WTC11 (cell line): Measurements from ENCODE around the gene NARS2. TPM values are rescaled to one million over a fixed set of nuclear protein-coding genes. Genes with fewer than 3 reads are reported as not detected.

Source experiments
- ATAC-seq: fragments of 200-7000 bp; cut with Tn5 transposase; 2 replicates; pipeline ENCODE4 v1.10.0; 2021; ENCODE audit warnings: mild to moderate bottlenecking, moderate library complexity
- CTCF ChIA-PET: fragments of 300-600 bp; sonication (Branson Sonifier 250); formaldehyde crosslinking; loops from one replicate; lab custom pipeline; 2021; ENCODE audit warnings: antibody characterized with exemption; lab: Charles Lee
- POLR2A ChIA-PET: fragments of 350-600 bp; sonication (Branson Sonifier 250); formaldehyde crosslinking; loops from one replicate; lab custom pipeline; 2021; ENCODE audit warnings: antibody characterized with exemption; lab: Charles Lee
- DNase-seq: peaks from one replicate; pipeline ENCODE4 v3.0.0; 2021; ENCODE audit warnings: low spot score
- H3K27ac Mint-ChIP-seq: 2 replicates; pipeline ENCODE4 v1.8.0; 2021; ENCODE audit warnings: mixed read lengths
- H3K27me3 Mint-ChIP-seq: 2 replicates; pipeline ENCODE4 v1.8.0; 2021; ENCODE audit warnings: low read depth, mild to moderate bottlenecking, moderate library complexity, mixed read lengths
- H3K36me3 Mint-ChIP-seq: 2 replicates; pipeline ENCODE4 v1.8.0; 2021; ENCODE audit warnings: mixed read lengths
- H3K4me1 Mint-ChIP-seq: 2 replicates; pipeline ENCODE4 v1.8.0; 2022; ENCODE audit warnings: mixed read lengths
- H3K4me3 Mint-ChIP-seq: 2 replicates; pipeline ENCODE4 v1.8.0; 2021; ENCODE audit warnings: mild to moderate bottlenecking, moderate library complexity, mixed read lengths
- H3K9me3 Mint-ChIP-seq: 2 replicates; pipeline ENCODE4 v1.8.0; 2021; ENCODE audit warnings: mixed read lengths
- CBFB ChIP-seq: sonication (generic); formaldehyde crosslinking; IDR thresholded peaks from 2 replicates; pipeline ENCODE4 v1.8.1; 2022; ENCODE audit warnings: mild to moderate bottlenecking, low read depth, missing genetic modification reagents
- EMX1 ChIP-seq: fragments of 250-450 bp; sonication (Bioruptor Pico); IDR thresholded peaks from 2 replicates; pipeline ENCODE4 v1.8.0; 2021; ENCODE audit warnings: mild to moderate bottlenecking
- ESRRA ChIP-seq: sonication (generic); formaldehyde crosslinking; IDR thresholded peaks from 2 replicates; pipeline ENCODE4 v1.8.1; 2022; ENCODE audit warnings: mild to moderate bottlenecking, missing genetic modification reagents, borderline replicate concordance
- GTF2I ChIP-seq: fragments of 250-450 bp; sonication (Bioruptor Pico); conservative IDR thresholded peaks from 2 replicates; pipeline ENCODE4 v1.4.0; 2021; ENCODE audit warnings: mild to moderate bottlenecking
- JAZF1 ChIP-seq: fragments of 250-450 bp; sonication (Bioruptor Pico); IDR thresholded peaks from 2 replicates; pipeline ENCODE4 v1.9.0; 2021; ENCODE audit warnings: moderate library complexity, mild to moderate bottlenecking, inconsistent platforms
- NFATC4 ChIP-seq: fragments of 250-450 bp; sonication (Bioruptor Pico); IDR thresholded peaks from 2 replicates; pipeline ENCODE4 v1.9.0; 2021; ENCODE audit warnings: mild to moderate bottlenecking
- NFE2L1 ChIP-seq: sonication (generic); formaldehyde crosslinking; IDR thresholded peaks from 2 replicates; pipeline ENCODE4 v1.8.1; 2023; ENCODE audit warnings: missing genetic modification reagents
- RORB ChIP-seq: fragments of 250-450 bp; sonication (Bioruptor Pico); IDR thresholded peaks from 2 replicates; pipeline ENCODE4 v1.9.0; 2021; ENCODE audit warnings: mild to moderate bottlenecking
- SP1 ChIP-seq: sonication (generic); formaldehyde crosslinking; conservative IDR thresholded peaks from 2 replicates; pipeline ENCODE4 v1.8.1; 2022; ENCODE audit warnings: missing genetic modification reagents
- ZNF219 ChIP-seq: sonication (generic); formaldehyde crosslinking; IDR thresholded peaks from 2 replicates; pipeline ENCODE4 v1.8.0; 2023; ENCODE audit warnings: missing genetic modification reagents, mild to moderate bottlenecking, borderline replicate concordance
- ZNF232 ChIP-seq: sonication (generic); formaldehyde crosslinking; IDR thresholded peaks from 2 replicates; pipeline ENCODE4 v1.8.0; 2022; ENCODE audit warnings: mild to moderate bottlenecking, missing genetic modification reagents
- ZNF263 ChIP-seq: sonication (generic); formaldehyde crosslinking; IDR thresholded peaks from 2 replicates; pipeline ENCODE4 v1.8.1; 2022; ENCODE audit warnings: low read depth, mild to moderate bottlenecking, moderate library complexity, missing genetic modification reagents
- ZNF317 ChIP-seq: sonication (generic); formaldehyde crosslinking; IDR thresholded peaks from 2 replicates; pipeline ENCODE4 v1.8.1; 2023; ENCODE audit warnings: low read depth, mild to moderate bottlenecking, moderate library complexity, missing genetic modification reagents, borderline replicate concordance
- ZNF396 ChIP-seq: fragments of 250-450 bp; sonication (Bioruptor Pico); IDR thresholded peaks from 2 replicates; pipeline ENCODE4 v1.8.0; 2021; ENCODE audit warnings: mild to moderate bottlenecking, moderate library complexity, borderline replicate concordance
- total RNA-seq: library from RNA; stranded (reverse); gene quantifications from 3 replicates; pipeline ENCODE4 v1.2.3, GENCODE V29; 2021
- TF ChIP-seq, protein P1 (sequence below): sonication (generic); formaldehyde crosslinking; IDR thresholded peaks from 2 replicates; pipeline ENCODE4 v1.8.1; 2023; ENCODE audit warnings: mild to moderate bottlenecking, missing genetic modification reagents
- TF ChIP-seq, protein P2 (sequence below): sonication (generic); formaldehyde crosslinking; IDR thresholded peaks from 2 replicates; pipeline ENCODE4 v1.8.0; 2023; ENCODE audit warnings: mild to moderate bottlenecking, missing genetic modification reagents
- TF ChIP-seq, protein P3 (sequence below): sonication (generic); formaldehyde crosslinking; IDR thresholded peaks from 2 replicates; pipeline ENCODE4 v1.8.0; 2023; ENCODE audit warnings: missing genetic modification reagents, mild to moderate bottlenecking, borderline replicate concordance
- TF ChIP-seq, protein P4 (sequence below): sonication (generic); formaldehyde crosslinking; IDR thresholded peaks from 2 replicates; pipeline ENCODE4 v1.8.1; 2023; ENCODE audit warnings: mild to moderate bottlenecking, moderate library complexity, missing genetic modification reagents
- TF ChIP-seq, protein P5 (sequence below): sonication (generic); formaldehyde crosslinking; IDR thresholded peaks from 2 replicates; pipeline ENCODE4 v1.8.1; 2023; ENCODE audit warnings: mild to moderate bottlenecking, missing genetic modification reagents

Gene NARS2
- total RNA-seq, 1 experiment from 2014 or later = 36.4 TPM

DNA sequence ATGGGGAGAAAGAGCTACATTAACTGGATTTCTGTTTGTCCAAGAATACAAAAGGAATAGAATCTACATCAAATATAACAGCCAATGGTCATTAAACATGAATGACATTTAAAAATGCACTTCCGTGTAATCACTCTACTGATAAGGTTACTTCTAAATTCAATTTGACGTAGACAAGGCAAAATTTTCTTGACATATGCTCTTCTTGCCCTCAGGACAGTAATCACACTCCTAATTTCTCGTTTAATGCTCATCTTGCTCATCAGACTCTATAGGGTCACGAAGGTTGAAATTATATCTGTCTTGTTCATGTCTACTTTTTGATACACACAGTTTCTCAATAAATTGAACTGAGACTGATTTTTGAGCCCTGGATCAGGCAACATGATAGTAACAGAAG is 58.4 kb downstream of the NARS2 start:
- TF ChIP-seq SP1 (CRISPR knock-in tag) (no peak), ESRRA (CRISPR knock-in tag) (no peak), ZNF396 (CRISPR knock-in tag) (no peak), JAZF1 (no peak), NFATC4 (no peak), ZNF219 (CRISPR knock-in tag) (no peak), GTF2I (CRISPR knock-in tag) (no peak), CBFB (CRISPR knock-in tag) (no peak), EMX1 (no peak), ZNF232 (no peak), RORB (CRISPR knock-in tag) (no peak), NFE2L1 (CRISPR knock-in tag) (no peak), ZNF263 (CRISPR knock-in tag) (no peak), ZNF317 (CRISPR knock-in tag) (no peak)
- TF ChIP-seq, protein P1, sequence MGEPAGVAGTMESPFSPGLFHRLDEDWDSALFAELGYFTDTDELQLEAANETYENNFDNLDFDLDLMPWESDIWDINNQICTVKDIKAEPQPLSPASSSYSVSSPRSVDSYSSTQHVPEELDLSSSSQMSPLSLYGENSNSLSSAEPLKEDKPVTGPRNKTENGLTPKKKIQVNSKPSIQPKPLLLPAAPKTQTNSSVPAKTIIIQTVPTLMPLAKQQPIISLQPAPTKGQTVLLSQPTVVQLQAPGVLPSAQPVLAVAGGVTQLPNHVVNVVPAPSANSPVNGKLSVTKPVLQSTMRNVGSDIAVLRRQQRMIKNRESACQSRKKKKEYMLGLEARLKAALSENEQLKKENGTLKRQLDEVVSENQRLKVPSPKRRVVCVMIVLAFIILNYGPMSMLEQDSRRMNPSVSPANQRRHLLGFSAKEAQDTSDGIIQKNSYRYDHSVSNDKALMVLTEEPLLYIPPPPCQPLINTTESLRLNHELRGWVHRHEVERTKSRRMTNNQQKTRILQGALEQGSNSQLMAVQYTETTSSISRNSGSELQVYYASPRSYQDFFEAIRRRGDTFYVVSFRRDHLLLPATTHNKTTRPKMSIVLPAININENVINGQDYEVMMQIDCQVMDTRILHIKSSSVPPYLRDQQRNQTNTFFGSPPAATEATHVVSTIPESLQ = no peak
- TF ChIP-seq, protein P2, sequence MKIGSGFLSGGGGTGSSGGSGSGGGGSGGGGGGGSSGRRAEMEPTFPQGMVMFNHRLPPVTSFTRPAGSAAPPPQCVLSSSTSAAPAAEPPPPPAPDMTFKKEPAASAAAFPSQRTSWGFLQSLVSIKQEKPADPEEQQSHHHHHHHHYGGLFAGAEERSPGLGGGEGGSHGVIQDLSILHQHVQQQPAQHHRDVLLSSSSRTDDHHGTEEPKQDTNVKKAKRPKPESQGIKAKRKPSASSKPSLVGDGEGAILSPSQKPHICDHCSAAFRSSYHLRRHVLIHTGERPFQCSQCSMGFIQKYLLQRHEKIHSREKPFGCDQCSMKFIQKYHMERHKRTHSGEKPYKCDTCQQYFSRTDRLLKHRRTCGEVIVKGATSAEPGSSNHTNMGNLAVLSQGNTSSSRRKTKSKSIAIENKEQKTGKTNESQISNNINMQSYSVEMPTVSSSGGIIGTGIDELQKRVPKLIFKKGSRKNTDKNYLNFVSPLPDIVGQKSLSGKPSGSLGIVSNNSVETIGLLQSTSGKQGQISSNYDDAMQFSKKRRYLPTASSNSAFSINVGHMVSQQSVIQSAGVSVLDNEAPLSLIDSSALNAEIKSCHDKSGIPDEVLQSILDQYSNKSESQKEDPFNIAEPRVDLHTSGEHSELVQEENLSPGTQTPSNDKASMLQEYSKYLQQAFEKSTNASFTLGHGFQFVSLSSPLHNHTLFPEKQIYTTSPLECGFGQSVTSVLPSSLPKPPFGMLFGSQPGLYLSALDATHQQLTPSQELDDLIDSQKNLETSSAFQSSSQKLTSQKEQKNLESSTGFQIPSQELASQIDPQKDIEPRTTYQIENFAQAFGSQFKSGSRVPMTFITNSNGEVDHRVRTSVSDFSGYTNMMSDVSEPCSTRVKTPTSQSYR (CRISPR knock-in tag) = no peak
- TF ChIP-seq, protein P3, sequence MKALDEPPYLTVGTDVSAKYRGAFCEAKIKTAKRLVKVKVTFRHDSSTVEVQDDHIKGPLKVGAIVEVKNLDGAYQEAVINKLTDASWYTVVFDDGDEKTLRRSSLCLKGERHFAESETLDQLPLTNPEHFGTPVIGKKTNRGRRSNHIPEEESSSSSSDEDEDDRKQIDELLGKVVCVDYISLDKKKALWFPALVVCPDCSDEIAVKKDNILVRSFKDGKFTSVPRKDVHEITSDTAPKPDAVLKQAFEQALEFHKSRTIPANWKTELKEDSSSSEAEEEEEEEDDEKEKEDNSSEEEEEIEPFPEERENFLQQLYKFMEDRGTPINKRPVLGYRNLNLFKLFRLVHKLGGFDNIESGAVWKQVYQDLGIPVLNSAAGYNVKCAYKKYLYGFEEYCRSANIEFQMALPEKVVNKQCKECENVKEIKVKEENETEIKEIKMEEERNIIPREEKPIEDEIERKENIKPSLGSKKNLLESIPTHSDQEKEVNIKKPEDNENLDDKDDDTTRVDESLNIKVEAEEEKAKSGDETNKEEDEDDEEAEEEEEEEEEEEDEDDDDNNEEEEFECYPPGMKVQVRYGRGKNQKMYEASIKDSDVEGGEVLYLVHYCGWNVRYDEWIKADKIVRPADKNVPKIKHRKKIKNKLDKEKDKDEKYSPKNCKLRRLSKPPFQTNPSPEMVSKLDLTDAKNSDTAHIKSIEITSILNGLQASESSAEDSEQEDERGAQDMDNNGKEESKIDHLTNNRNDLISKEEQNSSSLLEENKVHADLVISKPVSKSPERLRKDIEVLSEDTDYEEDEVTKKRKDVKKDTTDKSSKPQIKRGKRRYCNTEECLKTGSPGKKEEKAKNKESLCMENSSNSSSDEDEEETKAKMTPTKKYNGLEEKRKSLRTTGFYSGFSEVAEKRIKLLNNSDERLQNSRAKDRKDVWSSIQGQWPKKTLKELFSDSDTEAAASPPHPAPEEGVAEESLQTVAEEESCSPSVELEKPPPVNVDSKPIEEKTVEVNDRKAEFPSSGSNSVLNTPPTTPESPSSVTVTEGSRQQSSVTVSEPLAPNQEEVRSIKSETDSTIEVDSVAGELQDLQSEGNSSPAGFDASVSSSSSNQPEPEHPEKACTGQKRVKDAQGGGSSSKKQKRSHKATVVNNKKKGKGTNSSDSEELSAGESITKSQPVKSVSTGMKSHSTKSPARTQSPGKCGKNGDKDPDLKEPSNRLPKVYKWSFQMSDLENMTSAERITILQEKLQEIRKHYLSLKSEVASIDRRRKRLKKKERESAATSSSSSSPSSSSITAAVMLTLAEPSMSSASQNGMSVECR (CRISPR knock-in tag) = no peak
- TF ChIP-seq, protein P4, sequence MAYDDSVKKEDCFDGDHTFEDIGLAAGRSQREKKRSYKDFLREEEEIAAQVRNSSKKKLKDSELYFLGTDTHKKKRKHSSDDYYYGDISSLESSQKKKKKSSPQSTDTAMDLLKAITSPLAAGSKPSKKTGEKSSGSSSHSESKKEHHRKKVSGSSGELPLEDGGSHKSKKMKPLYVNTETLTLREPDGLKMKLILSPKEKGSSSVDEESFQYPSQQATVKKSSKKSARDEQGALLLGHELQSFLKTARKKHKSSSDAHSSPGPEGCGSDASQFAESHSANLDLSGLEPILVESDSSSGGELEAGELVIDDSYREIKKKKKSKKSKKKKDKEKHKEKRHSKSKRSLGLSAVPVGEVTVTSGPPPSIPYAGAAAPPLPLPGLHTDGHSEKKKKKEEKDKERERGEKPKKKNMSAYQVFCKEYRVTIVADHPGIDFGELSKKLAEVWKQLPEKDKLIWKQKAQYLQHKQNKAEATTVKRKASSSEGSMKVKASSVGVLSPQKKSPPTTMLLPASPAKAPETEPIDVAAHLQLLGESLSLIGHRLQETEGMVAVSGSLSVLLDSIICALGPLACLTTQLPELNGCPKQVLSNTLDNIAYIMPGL = no peak
- TF ChIP-seq, protein P5, sequence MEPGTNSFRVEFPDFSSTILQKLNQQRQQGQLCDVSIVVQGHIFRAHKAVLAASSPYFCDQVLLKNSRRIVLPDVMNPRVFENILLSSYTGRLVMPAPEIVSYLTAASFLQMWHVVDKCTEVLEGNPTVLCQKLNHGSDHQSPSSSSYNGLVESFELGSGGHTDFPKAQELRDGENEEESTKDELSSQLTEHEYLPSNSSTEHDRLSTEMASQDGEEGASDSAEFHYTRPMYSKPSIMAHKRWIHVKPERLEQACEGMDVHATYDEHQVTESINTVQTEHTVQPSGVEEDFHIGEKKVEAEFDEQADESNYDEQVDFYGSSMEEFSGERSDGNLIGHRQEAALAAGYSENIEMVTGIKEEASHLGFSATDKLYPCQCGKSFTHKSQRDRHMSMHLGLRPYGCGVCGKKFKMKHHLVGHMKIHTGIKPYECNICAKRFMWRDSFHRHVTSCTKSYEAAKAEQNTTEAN = no peak
- H3K9me3 Mint-ChIP-seq = peaks cover 5% of the 10 kb centered on the region; the same call in 1 of the 2 replicates
- no peak for DNase-seq
- POLR2A ChIA-PET = no interaction called here
- peaks cover 13% of the 10 kb centered on the region for H3K36me3 Mint-ChIP-seq
- CTCF ChIA-PET = no interaction called here
- no peaks in the 10 kb centered on the region for H3K27me3 Mint-ChIP-seq
- no peak overlapping the region for H3K4me3 Mint-ChIP-seq
- no peak overlapping the region for H3K27ac Mint-ChIP-seq
- ATAC-seq = no peak
- peaks cover 28% of the 10 kb centered on the region for H3K4me1 Mint-ChIP-seq
